Activated CD4-positive, CD25-positive, alpha-beta regulatory T cell (primary cell): ENCODE data around the gene TNRC6B.
"Not testable (repeated sequence)": the region's sequence is repeated elsewhere in the genome, so short reads cannot be mapped to it uniquely, and the experiment has no call there.

ENCODE experiments used
- DNase-seq, 4 experiments: peaks; one replicate each; lab custom pipeline; 2025; lab: John Stamatoyannopoulos, UW

TNRC6B gene

GRCh38 chr22:40183029-40183581 is 5.4 kb downstream of the TNRC6B start:
- DNase-seq = no peak

GRCh38 chr22:40183603-40184002 is 5.9 kb downstream of the TNRC6B start:
- DNase-seq = not testable (repeated sequence)

- DNase-seq = no peak
These were observed 9.7 kb downstream of the TNRC6B start for GRCh38 chr22:40187389-40187788.

- no peak for DNase-seq
These were observed 12.3 kb downstream of the TNRC6B start for GRCh38 chr22:40189997-40190396.

GRCh38 chr22:40190501-40190900 is 12.8 kb downstream of the TNRC6B start:
- no peak for DNase-seq

- no peak for DNase-seq
These were observed 16.0 kb downstream of the TNRC6B start for GRCh38 chr22:40193429-40194421.

GRCh38 chr22:40194656-40195055 is 16.9 kb downstream of the TNRC6B start:
- no peak for DNase-seq

GRCh38 chr22:40196628-40197360 is 19.1 kb downstream of the TNRC6B start:
- no peak for DNase-seq

- not testable (repeated sequence) for DNase-seq
These were observed 19.7 kb downstream of the TNRC6B start for GRCh38 chr22:40197421-40197820.

GRCh38 chr22:40198733-40199132 is 21.0 kb downstream of the TNRC6B start:
- DNase-seq = no peak

GRCh38 chr22:40199223-40199622 is 21.5 kb downstream of the TNRC6B start:
- DNase-seq = no peak

GRCh38 chr22:40199852-40200251 is 22.1 kb downstream of the TNRC6B start:
- DNase-seq = no peak

- DNase-seq = no peak
These were observed 23.2 kb downstream of the TNRC6B start for GRCh38 chr22:40200795-40201530.

- DNase-seq = no peak
These were observed 24.7 kb downstream of the TNRC6B start for GRCh38 chr22:40202225-40202944.

- no peak for DNase-seq
These were observed 25.8 kb downstream of the TNRC6B start for GRCh38 chr22:40203572-40203971.

- DNase-seq = no peak
These were observed 26.8 kb downstream of the TNRC6B start for GRCh38 chr22:40204321-40205116.

GRCh38 chr22:40206561-40206960 is 28.8 kb downstream of the TNRC6B start:
- no peak for DNase-seq

- no peak for DNase-seq
These were observed 33.1 kb downstream of the TNRC6B start for GRCh38 chr22:40210818-40211217.

GRCh38 chr22:40211476-40212054 is 33.8 kb downstream of the TNRC6B start:
- DNase-seq = no peak

GRCh38 chr22:40212121-40212520 is 34.4 kb downstream of the TNRC6B start:
- DNase-seq = no peak
